Heart left ventricle (tissue), 13 donors: ENCODE measurements around the gene KRTAP10-5.

Experiments
- POLR2A ChIP-seq, 2 donors: fragments of 450-650 bp; IDR thresholded peaks; one replicate each; pipeline ENCODE4 v1.6.1; 2017; ENCODE audit warnings: antibody characterized with exemption in 2 of 2, mild to moderate bottlenecking in 2 of 2, moderate library complexity in 2 of 2
- TF ChIP-seq, protein P1 (sequence below), 12 donors: fragments of 200-600 bp; sonication (generic) in 4 of 12; IDR thresholded peaks; one replicate each; pipeline versions ENCODE4 v1.5.0 to v1.8.0; 2018 to 2022; ENCODE audit warnings: antibody characterized with exemption in 12 of 12, mild to moderate bottlenecking in 5 of 12
- donor health status: ischemic (EF 13 %, LVEDD 7.1; RV severe dilation, severe dysfunction).
- donor health status: DM: no; HTN: yes; CAD: no.
- donor health status: DM: no; HTN: no; CAD: no.
- donor health status: ischemic (EF 25% LVEDD 6.9; RV normal size, moderate dysfunction).
- donor health status: ischemic (EF 25% LVEDD 5.7; RV mildly dilated, moderate dysfunction).
- donor health status: ischemic (EF 35%, LVEDD 5.7; RV mildly dilated, moderate dysfunction).
- donor health status: nonischemic (EF 11% LVEDD 7.7; RV severe dilation, severe dysfunction).
- donor health status: DM: yes; HTN: yes; CAD: no.
- donor health status: PGD.
- donor health status: ischemic (EF 29% LVEDD 5.4; RV normal size, mild dysfunction).
- donor health status: nonischemic (EF 23%, LVEDD 6.1; RV moderate dilation, normal function).

DNA sequence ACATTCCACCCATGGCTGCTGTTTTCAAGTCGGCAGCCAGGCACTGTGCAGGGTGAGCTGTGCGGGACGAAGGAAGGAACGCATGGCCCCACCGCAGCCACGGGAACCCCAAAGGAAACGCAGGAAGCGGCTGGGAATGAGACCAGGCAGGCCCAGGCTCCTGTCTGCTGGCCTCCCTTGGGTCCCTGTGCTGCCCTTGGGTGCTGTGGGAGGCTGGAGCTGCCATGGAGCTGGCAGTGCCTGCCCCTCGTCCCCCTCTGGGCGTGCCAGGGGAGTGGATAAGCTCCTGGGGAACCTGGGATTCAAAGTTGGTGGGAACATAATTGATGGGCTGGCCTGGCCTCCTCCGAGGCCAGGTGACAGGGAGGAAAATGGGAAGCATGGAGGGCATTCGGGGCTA is 12.1 kb downstream of the KRTAP10-5 start:
- no peak for TF ChIP-seq POLR2A (IDR thresholded peaks at IDR 0.05)
- TF ChIP-seq, protein P1, sequence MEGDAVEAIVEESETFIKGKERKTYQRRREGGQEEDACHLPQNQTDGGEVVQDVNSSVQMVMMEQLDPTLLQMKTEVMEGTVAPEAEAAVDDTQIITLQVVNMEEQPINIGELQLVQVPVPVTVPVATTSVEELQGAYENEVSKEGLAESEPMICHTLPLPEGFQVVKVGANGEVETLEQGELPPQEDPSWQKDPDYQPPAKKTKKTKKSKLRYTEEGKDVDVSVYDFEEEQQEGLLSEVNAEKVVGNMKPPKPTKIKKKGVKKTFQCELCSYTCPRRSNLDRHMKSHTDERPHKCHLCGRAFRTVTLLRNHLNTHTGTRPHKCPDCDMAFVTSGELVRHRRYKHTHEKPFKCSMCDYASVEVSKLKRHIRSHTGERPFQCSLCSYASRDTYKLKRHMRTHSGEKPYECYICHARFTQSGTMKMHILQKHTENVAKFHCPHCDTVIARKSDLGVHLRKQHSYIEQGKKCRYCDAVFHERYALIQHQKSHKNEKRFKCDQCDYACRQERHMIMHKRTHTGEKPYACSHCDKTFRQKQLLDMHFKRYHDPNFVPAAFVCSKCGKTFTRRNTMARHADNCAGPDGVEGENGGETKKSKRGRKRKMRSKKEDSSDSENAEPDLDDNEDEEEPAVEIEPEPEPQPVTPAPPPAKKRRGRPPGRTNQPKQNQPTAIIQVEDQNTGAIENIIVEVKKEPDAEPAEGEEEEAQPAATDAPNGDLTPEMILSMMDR (IDR thresholded peaks at IDR 0.05): no peak
